ENCODE data around the gene TPK1.

GRCh38 chr7:144474363-144474762 lies 361.5 kb downstream of the TPK1 start:
- TF ChIP-seq, protein P1, sequence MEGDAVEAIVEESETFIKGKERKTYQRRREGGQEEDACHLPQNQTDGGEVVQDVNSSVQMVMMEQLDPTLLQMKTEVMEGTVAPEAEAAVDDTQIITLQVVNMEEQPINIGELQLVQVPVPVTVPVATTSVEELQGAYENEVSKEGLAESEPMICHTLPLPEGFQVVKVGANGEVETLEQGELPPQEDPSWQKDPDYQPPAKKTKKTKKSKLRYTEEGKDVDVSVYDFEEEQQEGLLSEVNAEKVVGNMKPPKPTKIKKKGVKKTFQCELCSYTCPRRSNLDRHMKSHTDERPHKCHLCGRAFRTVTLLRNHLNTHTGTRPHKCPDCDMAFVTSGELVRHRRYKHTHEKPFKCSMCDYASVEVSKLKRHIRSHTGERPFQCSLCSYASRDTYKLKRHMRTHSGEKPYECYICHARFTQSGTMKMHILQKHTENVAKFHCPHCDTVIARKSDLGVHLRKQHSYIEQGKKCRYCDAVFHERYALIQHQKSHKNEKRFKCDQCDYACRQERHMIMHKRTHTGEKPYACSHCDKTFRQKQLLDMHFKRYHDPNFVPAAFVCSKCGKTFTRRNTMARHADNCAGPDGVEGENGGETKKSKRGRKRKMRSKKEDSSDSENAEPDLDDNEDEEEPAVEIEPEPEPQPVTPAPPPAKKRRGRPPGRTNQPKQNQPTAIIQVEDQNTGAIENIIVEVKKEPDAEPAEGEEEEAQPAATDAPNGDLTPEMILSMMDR (IDR thresholded peaks at IDR 0.05), result no peak
- TF ChIP-seq POLR2A (IDR thresholded peaks at IDR 0.05), result no peak
